Liver (tissue), 9 donors: ENCODE measurements around the gene BRSK2. TPM values are rescaled to one million over a fixed set of nuclear protein-coding genes. Genes with fewer than 3 reads are reported as not detected.

Experiments used
- DNase-seq: peaks from one replicate; pipeline ENCODE4 v3.0.0-alpha.2; 2017; ENCODE audit warnings: low spot score
- H3K27ac ChIP-seq, 2 donors: one replicate each; pipeline ENCODE4 v1.7.0; 2013; ENCODE audit warnings: inconsistent platforms in 2 of 2, low read length in 2 of 2, control low read depth in 1 of 2, low read depth in 1 of 2, mild to moderate bottlenecking in 1 of 2
- H3K27me3 ChIP-seq, 4 donors: one replicate each; pipeline versions ENCODE4 v1.6.1 to v1.7.0; 2013; ENCODE audit warnings: low read length in 3 of 4, inconsistent platforms in 1 of 4, mild to moderate bottlenecking in 1 of 4, moderate library complexity in 1 of 4; ENCODE audit not compliant: control insufficient read depth in 4 of 4, insufficient read depth in 4 of 4
- H3K36me3 ChIP-seq, 4 donors: one replicate each; pipeline versions ENCODE4 v1.6.1 to v1.7.0; 2013; ENCODE audit warnings: low read length in 3 of 4, mild to moderate bottlenecking in 3 of 4, low read depth in 1 of 4, moderate library complexity in 1 of 4; ENCODE audit not compliant: control insufficient read depth in 4 of 4, insufficient read depth in 3 of 4
- H3K4me1 ChIP-seq, 4 donors: one replicate each; pipeline versions ENCODE4 v1.6.1 to v1.7.0; 2013; ENCODE audit warnings: low read length in 3 of 4, mild to moderate bottlenecking in 3 of 4, moderate library complexity in 1 of 4; ENCODE audit not compliant: control insufficient read depth in 4 of 4, insufficient read depth in 4 of 4
- H3K4me3 ChIP-seq, 3 donors: one replicate each; pipeline versions ENCODE4 v1.6.1 to v1.7.0; 2013; ENCODE audit warnings: low read length in 3 of 3, control low read depth in 1 of 3, low read depth in 1 of 3, mild to moderate bottlenecking in 1 of 3
- H3K9ac ChIP-seq, 2 donors: one replicate each; pipeline ENCODE4 v1.7.0; 2013; ENCODE audit warnings: low read length in 2 of 2, mild to moderate bottlenecking in 2 of 2, moderate library complexity in 2 of 2, control low read depth in 1 of 2, low read depth in 1 of 2
- H3K9me3 ChIP-seq, 4 donors: one replicate each; pipeline versions ENCODE4 v1.6.1 to v1.7.0; 2013; ENCODE audit warnings: low read length in 3 of 4; ENCODE audit not compliant: control insufficient read depth in 4 of 4
- ATF3 ChIP-seq: IDR thresholded peaks from 2 replicates; pipeline ENCODE4 v1.6.1; 2016; ENCODE audit warnings: antibody characterized with exemption
- CTCF ChIP-seq: fragments of 150-350 bp; IDR thresholded peaks from 2 replicates; pipeline ENCODE4 v1.5.1; 2017; ENCODE audit warnings: improper control_type of control experiment, low read depth, low read length; ENCODE audit not compliant: missing input control
- EGR1 ChIP-seq, 2 donors: IDR thresholded peaks; 2 replicates each; pipeline ENCODE4 v1.6.1; 2016 to 2018; ENCODE audit warnings: antibody characterized with exemption in 2 of 2, low read depth in 2 of 2
- FOXA1 ChIP-seq: IDR thresholded peaks from 2 replicates; pipeline ENCODE4 v1.6.1; 2016; ENCODE audit warnings: antibody characterized with exemption
- FOXA2 ChIP-seq: IDR thresholded peaks from 2 replicates; pipeline ENCODE4 v1.6.1; 2016; ENCODE audit warnings: antibody characterized with exemption
- GABPA ChIP-seq, 2 donors: IDR thresholded peaks in 1 of 2; conservative IDR thresholded peaks in 1 of 2; 2 replicates each; pipeline ENCODE4 v1.6.1; 2016; ENCODE audit warnings: antibody characterized with exemption in 2 of 2, mild to moderate bottlenecking in 1 of 2, moderate library complexity in 1 of 2
- HNF4G ChIP-seq: IDR thresholded peaks from 2 replicates; pipeline ENCODE4 v1.6.1; 2016; ENCODE audit warnings: antibody characterized with exemption
- JUND ChIP-seq, 2 donors: IDR thresholded peaks; 2 replicates each; pipeline ENCODE4 v1.6.1; 2016; ENCODE audit warnings: antibody characterized with exemption in 2 of 2
- NR2F2 ChIP-seq: IDR thresholded peaks from 2 replicates; pipeline ENCODE4 v1.6.1; 2016; ENCODE audit warnings: antibody characterized with exemption
- RAD21 ChIP-seq, 2 donors: IDR thresholded peaks; 2 replicates each; pipeline ENCODE4 v1.6.1; 2016; ENCODE audit warnings: antibody characterized with exemption in 2 of 2, mild to moderate bottlenecking in 2 of 2
- RXRA ChIP-seq, 2 donors: IDR thresholded peaks; 2 replicates each; pipeline ENCODE4 v1.6.1; 2017 to 2018; ENCODE audit warnings: antibody characterized with exemption in 2 of 2, mild to moderate bottlenecking in 1 of 2
- SP1 ChIP-seq: IDR thresholded peaks from 2 replicates; pipeline ENCODE4 v1.6.1; 2018; ENCODE audit warnings: antibody characterized with exemption, mild to moderate bottlenecking
- TAF1 ChIP-seq: conservative IDR thresholded peaks from 2 replicates; pipeline ENCODE4 v1.6.1; 2016; ENCODE audit warnings: antibody characterized with exemption, mild to moderate bottlenecking
- YY1 ChIP-seq: IDR thresholded peaks from 2 replicates; pipeline ENCODE4 v1.6.1; 2016; ENCODE audit warnings: antibody characterized with exemption, mild to moderate bottlenecking
- ZBTB33 ChIP-seq: IDR thresholded peaks from 2 replicates; pipeline ENCODE4 v1.6.1; 2016; ENCODE audit warnings: antibody characterized with exemption
- WGBS: extraction: QIAGEN DNeasy Blood & Tissue Kit; methylation state at CpG from one replicate; pipeline ENCODE4 v1.1.7; 2013; 5-methylcytosine and 5-hydroxymethylcytosine counted together
- polyA plus RNA-seq, 2 donors: library from polyadenylated mRNA; stranded (reverse) in 1 of 2; unstranded in 1 of 2; fragments of 200-250 nt in 1 of 2; fragments of >200 nt in 1 of 2; fragmentation: Nextera tagmentation in 1 of 2; extraction: Ambion mirVana in 1 of 2; gene quantifications; one replicate each; pipeline versions ENCODE4 v1.2.1 to v1.2.3, GENCODE V29; 2013 to 2015
- total RNA-seq, 2 donors: library from RNA; depleted of rRNA; stranded (reverse); fragments of >200 nt; gene quantifications; one replicate each; pipeline ENCODE4 v1.2.3, GENCODE V29; 2014
- donor health status: healthy.
- donor health status: healthy.
- donor health status: healthy.
- donor health status: healthy.
- donor health status: healthy.

Gene BRSK2
- total and polyA plus RNA-seq, 4 donors = 0.05 to 0.17 TPM; not detected in 2

DNA sequence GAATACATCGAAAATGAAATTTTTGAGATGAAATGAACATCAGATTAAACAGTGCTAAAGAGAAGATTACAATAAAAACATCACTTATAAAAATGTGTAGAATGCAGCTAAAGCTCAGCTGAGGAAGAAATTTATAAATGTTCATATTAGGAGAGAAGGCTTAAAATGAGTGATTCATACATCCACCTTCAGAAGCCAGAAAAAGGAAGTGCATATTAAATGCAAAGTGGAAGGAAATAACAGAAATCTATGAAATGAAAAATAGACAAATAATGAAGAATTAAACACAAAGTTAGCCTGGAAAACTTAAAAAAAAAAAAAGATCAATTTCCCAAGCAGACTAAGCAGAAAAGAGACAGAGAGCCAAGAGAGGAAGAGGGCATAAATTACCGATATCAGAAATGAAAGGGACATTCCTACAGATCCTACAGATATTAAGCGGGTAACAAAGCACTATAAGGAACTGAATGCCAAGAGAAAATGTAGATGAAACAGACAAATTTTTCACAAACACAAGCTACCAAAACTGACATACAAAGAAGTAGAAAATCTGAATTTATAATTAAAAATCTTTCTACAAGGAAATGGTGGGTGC lies 104.0 kb downstream of the BRSK2 start (continued):
- TF ChIP-seq ATF3 = no peak
- no peak for TF ChIP-seq HNF4G

GRCh38 chr11:1494650-1495049 lies 104.9 kb downstream of the BRSK2 start:
- DNase-seq = no peak
- H3K9me3 ChIP-seq = no peaks in the 10 kb centered on the region
- no peaks in the 10 kb centered on the region for H3K36me3 ChIP-seq
- H3K27ac ChIP-seq = no peak overlapping the region
- 37% methylated on average over 3 of the region's 3 CpGs for WGBS
- TF ChIP-seq HNF4G (no peak), YY1 (no peak), RXRA (IDR thresholded peaks at IDR 0.05) (no peak), SP1 (no peak), FOXA2 (peak; percentile 29)
- no peaks in the 10 kb centered on the region for H3K27me3 ChIP-seq
- H3K4me3 ChIP-seq = no peak overlapping the region
- peaks cover 0 to 4% (median 2%) of the 10 kb centered on the region in 4 donors for H3K4me1 ChIP-seq
- no peak overlapping the region for H3K9ac ChIP-seq

DNA sequence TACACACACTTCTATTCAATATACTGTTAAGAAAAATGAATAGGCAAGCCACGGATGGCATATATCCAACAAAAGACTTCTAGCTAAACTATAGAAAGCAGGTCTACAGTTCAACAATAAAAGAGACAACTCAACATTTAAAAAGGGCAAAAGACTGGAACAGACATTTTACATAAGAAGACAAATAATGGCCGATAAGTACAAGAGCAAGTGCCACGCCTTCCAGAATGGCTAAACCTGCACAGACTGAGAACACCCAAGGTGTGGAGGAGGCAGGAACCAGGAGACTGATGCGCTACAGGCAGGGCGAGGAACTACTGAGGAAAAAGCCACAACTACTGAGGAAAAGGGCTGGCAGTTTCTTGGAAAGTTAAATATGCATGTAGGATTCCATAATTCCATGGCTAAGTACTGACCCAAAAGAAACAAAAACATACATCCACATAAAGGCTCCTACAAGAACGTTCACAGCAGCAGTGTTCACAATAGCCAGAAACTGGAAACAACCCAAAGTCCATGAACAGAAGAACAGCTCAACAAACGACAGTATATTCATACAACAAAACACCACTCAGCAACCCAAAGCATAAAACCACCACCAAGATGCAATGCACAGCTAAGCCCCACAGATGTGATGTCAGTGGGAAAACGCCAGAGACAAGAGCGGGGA lies 106.5 kb downstream of the BRSK2 start:
- Histone ChIP-seq H3K4me3 (no peak overlapping the region), H3K4me1 (peaks cover 0 to 4% (median 2%) of the 10 kb centered on the region in 4 donors), H3K27me3 (no peaks in the 10 kb centered on the region), H3K9me3 (no peaks in the 10 kb centered on the region), H3K36me3 (no peaks in the 10 kb centered on the region), H3K27ac (no peak overlapping the region), H3K9ac (no peak overlapping the region)
- no peak for DNase-seq
- WGBS = 86% methylated on average over 9 of the region's 9 CpGs
- TF ChIP-seq NR2F2 = no peak
- TF ChIP-seq ZBTB33 = no peak
- TF ChIP-seq JUND (IDR thresholded peaks at IDR 0.05) = no peak
- TF ChIP-seq HNF4G = no peak
- no peak for TF ChIP-seq FOXA1
- no peak for TF ChIP-seq EGR1 (IDR thresholded peaks at IDR 0.05; ENCODE audit: low read depth in 2 of 2)
- no peak for TF ChIP-seq RAD21 (IDR thresholded peaks at IDR 0.05)
- TF ChIP-seq GABPA (IDR thresholded peaks at IDR 0.05 in 1 of 2, conservative IDR thresholded peaks at IDR 0.05 in 1 of 2) = no peak
- TF ChIP-seq TAF1 = no peak
- no peak for TF ChIP-seq FOXA2
- TF ChIP-seq ATF3 = no peak
- no peak for TF ChIP-seq CTCF
- TF ChIP-seq RXRA (IDR thresholded peaks at IDR 0.05) = no peak
